ENCODE measurements around the gene PRG2. TPM values are rescaled to one million over a fixed set of nuclear protein-coding genes. Genes with fewer than 3 reads are reported as not detected.

The PRG2 gene, protein sequence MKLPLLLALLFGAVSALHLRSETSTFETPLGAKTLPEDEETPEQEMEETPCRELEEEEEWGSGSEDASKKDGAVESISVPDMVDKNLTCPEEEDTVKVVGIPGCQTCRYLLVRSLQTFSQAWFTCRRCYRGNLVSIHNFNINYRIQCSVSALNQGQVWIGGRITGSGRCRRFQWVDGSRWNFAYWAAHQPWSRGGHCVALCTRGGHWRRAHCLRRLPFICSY
- 1 to 10 TPM in 1 of 2 experiments, not detected in 1; 1.0 TPM for total RNA-seq

DNA sequence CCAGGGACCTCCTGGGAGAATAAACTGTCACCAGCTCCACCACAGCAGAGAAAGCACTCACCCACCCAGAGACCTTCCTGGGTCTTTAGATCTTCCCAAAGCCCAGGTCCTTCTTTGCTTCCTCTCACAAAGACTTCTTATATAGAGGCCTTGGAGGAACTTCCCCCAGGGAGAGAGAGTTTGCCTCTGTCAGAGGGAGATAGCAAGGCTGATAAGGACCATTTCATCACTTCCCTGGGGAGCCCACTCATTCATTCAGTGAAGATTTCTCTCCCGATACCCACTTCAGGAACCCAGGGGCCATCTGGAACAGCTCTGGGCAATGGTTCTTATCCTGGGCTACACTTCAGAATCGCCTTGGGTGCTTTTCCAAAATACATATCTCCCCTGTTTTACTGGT lies at the start of gene PRG2:
Gene PRG2 (minus strand): TSS at position 116 of the 400 bp plus-strand sequence. CDS start 706 bp downstream, outside the sequence.
- ChIA-PET POLR2A (no interaction called here), CTCF (no interaction called here)

DNA sequence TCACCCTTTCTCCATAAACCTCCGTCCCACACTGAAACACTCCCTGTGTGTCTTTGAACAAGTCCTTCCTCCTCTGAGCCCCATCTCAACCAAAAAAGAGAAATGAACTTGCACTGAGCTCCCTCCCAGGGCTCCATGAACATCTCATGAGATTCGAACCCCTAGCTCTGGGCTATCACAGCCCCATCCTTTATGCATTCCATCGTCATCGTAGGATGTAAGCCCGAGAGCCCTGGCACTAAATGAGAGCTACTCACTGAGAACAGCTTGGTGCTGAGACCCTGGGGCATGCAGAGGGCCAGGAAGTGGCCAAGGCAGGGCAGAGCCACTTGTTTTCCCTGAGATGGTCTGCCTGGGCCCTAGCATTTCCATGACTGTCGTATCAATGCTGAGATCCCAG lies 49.3 kb upstream of the PRG2 start:
- CTCF ChIA-PET, result interaction anchor here (1.5 kb wide), 1 partner anchor 18 kb away, joined by 8 read pairs; no protein-coding TSS in a partner anchor
- POLR2A ChIA-PET, result no interaction called here

DNA sequence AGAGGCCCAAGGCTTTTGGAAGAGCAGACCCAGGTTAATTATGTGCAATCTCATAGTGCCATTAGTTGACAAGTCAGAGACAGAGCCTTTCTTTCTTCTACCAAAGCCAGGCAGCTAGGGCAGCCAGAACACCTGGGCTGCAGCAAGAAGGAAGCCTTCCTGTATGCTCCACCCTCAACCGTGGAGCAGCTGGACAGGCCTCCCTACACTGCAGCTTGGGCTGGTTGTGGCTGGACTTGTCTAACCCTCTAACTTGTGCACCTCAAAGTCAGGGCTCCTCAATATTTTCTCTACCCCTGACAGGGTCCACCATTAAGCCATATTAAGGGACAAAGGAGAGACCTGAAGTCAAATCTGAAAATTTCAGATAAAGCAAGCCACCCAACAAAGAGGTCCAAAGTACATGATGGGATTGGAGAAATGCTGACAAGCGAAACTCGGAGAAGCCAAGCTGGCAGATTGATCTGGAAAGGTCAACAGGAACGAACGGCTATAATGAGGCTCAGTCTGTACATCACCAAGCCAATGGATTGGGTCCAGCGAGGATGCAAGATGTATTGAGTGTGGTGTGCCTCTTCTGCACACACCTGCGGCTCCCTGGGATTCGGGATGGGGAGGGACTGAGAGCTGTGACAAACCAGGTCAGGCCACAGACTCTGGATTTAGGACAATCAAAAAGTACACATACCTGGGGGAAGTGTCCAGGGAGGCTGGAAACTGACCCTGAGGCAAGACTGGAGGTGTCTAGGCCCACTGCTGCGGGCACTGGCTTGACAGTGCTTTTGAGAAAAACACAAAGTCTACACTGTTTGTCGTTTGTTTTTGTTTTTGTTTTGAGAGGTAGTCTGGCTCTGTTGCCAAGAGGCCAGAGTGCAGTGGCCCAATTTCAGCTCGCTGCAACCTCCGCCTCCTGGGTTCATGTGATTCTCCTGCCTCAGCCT lies 48.2 kb upstream of the PRG2 start:
- ChIA-PET CTCF (interaction anchor here (0.7 kb wide), 1 partner anchor 20 kb away, joined by 3 read pairs; no protein-coding TSS in a partner anchor), POLR2A (no interaction called here)

DNA sequence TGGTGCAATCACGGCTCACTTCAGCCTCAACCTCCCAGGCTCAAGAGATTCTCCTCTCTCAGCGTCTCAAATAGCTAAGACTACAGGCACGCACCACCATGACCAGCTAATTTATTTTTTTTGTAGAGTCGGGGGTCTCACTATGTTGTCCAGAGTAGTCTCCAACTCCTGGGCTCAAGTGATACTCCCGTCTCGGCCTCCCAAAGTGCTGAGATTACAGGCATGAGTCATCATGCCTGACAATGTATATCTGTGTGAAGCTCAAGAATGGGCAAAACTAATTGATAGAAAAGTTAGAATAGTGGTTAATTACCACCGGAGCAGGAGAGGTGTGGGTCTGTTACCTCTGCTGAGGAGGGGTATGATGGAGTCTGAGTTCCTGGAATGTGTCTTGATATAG lies 45.6 kb upstream of the PRG2 start:
- POLR2A ChIA-PET, result interaction anchor here (0.6 kb wide), 1 partner anchor 38 kb away, joined by 4 read pairs; no protein-coding TSS in a partner anchor
- CTCF ChIA-PET, result interaction anchor here (1.0 to 1.2 kb wide), 3 partner anchors 10 to 88 kb away, joined by 3 to 4 read pairs (median 4); no protein-coding TSS in a partner anchor

DNA sequence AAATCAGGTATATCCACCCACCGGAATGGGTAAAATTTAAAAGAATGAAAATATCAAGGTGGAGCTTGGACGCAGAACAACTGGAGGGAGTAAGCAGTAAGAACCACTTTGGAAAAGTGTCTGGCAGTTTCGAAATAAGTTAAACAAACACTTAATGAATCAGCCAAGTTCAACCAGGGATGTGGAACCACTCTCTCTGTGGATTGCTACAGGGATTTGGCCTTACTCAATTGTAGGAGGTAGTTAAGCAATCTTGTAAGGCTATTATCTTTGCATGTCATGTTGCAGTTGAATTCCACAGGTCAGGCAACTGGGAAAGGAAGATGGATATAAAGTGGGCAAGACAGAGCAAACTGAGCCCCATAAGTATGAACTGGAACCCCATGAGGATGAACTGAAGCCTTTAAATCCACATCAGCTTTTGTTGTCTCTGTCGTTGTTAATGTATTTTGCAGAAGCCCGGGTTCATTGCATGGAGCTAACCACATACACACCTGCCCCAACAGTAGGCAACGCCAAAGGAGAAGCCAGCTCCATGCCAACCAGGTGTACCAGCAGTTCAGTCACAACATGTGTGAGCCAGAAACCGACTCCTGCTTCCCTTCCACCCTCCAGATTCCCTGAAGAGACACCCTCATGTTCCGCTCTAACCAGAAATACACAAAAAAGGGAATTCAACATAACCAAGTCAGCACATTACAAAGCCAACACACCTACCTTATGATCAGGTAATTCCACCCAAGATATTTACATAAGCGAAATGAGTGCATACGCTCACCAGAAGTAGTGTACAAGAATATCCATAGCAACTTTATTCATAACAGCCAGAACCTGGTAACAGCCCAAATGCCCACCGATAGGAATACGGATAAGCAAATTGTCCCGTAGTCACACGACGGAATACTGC lies 44.4 kb upstream of the PRG2 start:
- ChIA-PET POLR2A (no interaction called here), CTCF (interaction anchor here (1.1 to 1.3 kb wide), 2 partner anchors 23 to 29 kb away, joined by 3 to 9 read pairs; no protein-coding TSS in a partner anchor)

DNA sequence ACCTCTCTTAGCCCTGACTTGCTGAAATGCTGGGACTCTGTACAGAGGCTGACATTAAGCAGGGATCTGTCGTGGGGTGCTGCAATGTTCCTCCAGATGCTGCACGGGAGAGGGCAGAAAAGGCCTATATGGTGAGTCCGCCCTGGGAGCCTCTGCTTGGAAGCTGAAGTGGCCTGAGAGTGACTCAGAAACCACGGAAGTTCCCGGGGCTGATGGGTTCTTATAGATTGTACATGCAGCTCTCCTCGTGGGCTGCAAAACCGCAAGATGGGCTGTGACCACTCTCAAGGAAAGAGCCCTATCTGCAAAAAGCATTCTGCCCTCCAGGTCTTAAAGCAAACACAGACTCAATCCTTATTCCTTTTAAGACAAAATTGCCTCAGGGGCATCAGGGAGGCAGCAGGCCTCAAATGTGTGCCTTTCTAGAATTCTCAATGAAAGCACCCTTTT lies 42.3 kb upstream of the PRG2 start:
- CTCF ChIA-PET, result interaction anchor here (1.0 kb wide), 1 partner anchor 26 kb away, joined by 4 read pairs; no protein-coding TSS in a partner anchor

DNA sequence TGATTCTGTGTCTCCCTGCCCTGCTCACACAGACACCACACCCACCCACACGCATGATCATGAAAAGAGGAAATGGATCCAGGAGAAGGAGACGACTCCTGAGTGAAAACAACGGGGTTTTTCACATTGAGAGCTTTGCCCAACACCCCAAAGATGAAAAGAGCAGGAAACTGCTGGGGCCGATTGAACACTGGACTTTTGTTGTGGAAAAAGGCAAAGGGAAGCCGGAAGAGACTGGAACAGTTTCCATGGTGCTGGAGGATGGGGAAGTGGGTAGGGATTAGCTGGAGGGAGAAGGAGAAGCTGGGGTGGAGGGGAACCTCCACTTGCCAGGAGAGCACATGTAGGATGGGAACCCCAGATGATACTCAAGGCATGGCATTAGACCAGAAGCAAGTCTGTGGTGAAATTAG lies 41.7 kb upstream of the PRG2 start:
- POLR2A ChIA-PET, result interaction anchor here (0.6 to 1.6 kb wide), 2 partner anchors 7 to 13 kb away, joined by 3 read pairs; no protein-coding TSS in a partner anchor
- CTCF ChIA-PET, result interaction anchor here (1.0 kb wide), 1 partner anchor 26 kb away, joined by 4 read pairs; no protein-coding TSS in a partner anchor

More for the DNA sequence above, 42.3 kb upstream of the PRG2 start:
- POLR2A ChIA-PET, result interaction anchor here (0.6 to 1.6 kb wide), 2 partner anchors 8 to 14 kb away, joined by 3 read pairs; no protein-coding TSS in a partner anchor

DNA sequence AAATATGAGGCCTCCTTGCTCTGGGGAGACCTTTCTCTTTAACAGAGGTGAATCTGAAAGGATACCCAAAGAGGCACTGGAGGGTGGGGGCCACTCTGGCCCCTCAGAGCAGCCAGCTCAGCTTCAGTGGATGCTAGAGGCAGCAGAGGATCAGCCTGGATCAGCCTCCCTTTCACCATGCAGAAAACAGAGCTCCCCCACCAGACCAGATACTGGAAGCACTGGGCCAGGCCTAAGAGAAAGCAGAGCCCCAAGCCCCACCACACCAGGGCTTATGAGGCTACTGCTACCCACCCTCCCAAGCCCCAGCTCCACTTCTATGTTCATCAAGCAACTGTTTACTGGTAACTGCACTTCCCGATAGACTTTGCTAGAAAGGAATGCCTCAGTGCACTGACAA lies 40.5 kb upstream of the PRG2 start:
- POLR2A ChIA-PET, result interaction anchor here (1.2 kb wide), 1 partner anchor 28 kb away, joined by 3 read pairs; no protein-coding TSS in a partner anchor
- CTCF ChIA-PET, result interaction anchor here (6.4 kb wide), 1 partner anchor 26 kb away, joined by 45 read pairs; no protein-coding TSS in a partner anchor

DNA sequence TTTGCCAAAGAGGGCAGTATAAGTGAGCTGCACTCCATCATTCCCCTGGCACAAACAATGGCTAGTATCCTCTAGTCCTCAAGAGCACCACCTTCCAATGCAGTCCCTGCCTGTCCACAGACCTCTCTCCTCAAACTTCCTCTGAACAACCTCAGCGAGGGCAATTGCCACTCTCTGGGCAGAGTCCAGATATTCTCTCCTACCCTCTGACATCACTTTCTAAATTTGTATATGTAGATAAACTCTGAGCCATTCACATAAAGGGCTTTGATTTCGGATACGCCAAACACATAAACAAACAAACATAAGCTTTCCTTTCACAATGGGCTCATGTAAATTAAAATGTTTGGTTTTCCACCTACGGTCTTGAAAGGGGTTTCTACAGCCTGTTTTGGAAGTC lies 39.5 kb upstream of the PRG2 start:
- POLR2A ChIA-PET, result interaction anchor here (1.2 kb wide), 1 partner anchor 27 kb away, joined by 3 read pairs; no protein-coding TSS in a partner anchor
- CTCF ChIA-PET, result interaction anchor here (6.4 kb wide), 1 partner anchor 27 kb away, joined by 45 read pairs; no protein-coding TSS in a partner anchor

DNA sequence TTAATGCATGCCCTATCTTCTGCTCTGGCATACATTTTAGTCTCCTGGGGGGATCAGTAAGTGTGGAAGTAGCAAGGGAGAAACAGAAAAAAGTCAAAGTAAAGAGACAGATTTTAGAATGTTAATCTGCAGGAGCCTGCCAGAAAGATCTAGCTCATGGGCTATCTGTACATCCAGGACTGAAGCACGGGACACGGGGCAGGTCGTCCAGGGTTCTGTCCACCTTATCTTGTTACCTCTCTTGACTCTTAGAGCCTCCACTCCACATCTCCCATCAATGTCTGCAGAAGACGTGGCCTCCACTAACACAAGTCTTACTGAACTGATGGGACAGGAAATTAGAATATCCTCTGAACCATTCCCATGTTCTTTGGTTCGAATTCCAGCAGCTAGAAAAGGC lies 38.2 kb upstream of the PRG2 start:
- CTCF ChIA-PET, result interaction anchor here (6.4 kb wide), 1 partner anchor 29 kb away, joined by 45 read pairs; no protein-coding TSS in a partner anchor
- POLR2A ChIA-PET, result no interaction called here

DNA sequence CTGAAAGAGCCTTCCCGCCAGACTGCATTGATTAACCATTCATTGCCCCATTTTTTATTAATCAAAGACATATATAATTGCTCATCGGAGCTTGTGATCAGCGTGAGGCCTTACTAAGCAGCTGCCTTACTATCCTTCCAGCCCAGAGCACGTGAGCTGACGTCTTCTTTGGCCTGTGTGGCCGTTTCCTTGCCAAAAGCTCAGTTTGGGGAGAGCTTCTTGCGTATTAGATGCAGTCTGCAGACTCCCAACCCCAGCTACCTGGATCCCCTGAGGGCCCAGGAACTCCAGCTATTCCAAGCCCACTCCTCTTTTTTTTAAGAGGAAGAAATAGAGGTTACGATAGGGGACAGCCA lies 37.3 kb upstream of the PRG2 start:
- ChIA-PET POLR2A (interaction anchor here (0.7 kb wide), 1 partner anchor 274 kb away, joined by 5 read pairs; no protein-coding TSS in a partner anchor), CTCF (interaction anchor here (0.7 to 6.4 kb wide), 4 partner anchors 30 to 140 kb away, joined by 3 to 45 read pairs (median 4); partner anchors contain the start of gene UBE2L6)

DNA sequence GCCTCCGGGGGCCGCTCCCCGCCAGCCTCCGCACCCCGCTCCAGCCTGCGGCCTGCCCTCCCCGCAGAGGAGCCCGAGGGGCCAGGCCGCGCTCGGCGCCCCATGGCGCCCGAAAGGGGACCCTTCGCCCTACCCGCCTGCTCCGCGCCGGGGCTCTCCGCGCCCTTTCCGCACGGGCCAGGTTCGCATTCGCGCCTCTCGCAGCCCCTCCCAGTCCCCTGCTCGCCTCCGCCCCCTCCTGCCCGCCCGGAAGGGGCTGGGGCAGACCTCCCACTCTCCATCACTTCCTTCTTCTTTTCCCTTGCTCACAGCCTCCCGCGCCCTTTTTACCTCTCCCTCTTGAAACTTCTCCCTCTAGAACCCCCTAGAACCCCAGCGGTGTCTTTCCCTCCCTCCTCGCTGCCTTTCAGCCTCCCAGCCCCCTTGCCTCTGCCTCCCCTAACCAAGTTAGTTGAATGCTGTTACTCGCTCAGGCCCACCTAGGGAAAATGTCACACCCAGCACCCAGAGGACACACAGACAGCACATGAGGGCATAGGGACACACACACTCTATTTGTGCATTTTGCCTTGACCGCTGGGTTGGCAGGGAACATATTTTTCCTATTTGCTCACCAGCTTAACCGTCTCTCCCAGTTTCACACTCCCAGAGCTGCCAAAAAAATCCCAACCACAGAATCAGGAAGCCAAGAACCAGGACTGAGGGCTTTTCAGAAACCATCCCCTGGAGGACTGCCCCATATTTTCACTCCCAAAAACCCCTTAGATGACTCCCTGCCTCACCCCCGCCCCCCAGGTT lies 36.7 kb upstream of the PRG2 start, which contains the start of gene SLC43A3:
Gene SLC43A3 (minus strand): TSS at position 193 of the 798 bp plus-strand sequence. CDS start 949 bp downstream, outside the sequence.
- ChIA-PET POLR2A (interaction anchor here (0.7 kb wide), 1 partner anchor 275 kb away, joined by 5 read pairs; no protein-coding TSS in a partner anchor), CTCF (interaction anchor here (0.7 to 6.4 kb wide), 5 partner anchors 30 to 141 kb away, joined by 3 to 45 read pairs (median 3); partner anchors contain the start of genes RTN4RL2 and UBE2L6)

DNA sequence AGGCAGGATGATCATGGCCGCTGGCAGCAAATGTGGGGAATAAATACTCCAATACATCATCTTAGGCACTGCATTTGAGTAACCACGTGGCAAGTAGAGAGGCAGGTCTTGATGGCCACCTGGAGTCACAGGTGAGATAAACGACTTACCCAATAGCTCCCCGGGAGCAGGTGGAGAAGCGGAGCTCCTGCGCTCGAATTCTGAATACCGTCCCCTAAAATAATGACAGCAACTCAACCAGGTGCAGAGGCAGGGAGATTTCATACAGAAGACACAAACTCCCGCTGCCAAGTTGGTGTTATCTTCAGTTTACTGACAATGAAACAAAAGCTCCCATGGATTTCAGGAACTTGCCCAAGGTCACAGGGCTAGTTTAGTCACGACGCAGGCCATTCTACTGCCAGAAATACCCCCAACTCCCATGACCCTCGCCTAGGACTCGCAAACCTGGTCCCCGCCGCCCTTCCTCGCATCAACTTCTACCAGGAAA lies 36.0 kb upstream of the PRG2 start:
- CTCF ChIA-PET, result interaction anchor here (1.4 to 6.4 kb wide), 3 partner anchors 31 to 80 kb away, joined by 3 to 45 read pairs (median 6); partner anchors contain the start of gene RTN4RL2
- POLR2A ChIA-PET, result interaction anchor here (1.3 kb wide), 1 partner anchor 32 kb away, joined by 3 read pairs; no protein-coding TSS in a partner anchor

DNA sequence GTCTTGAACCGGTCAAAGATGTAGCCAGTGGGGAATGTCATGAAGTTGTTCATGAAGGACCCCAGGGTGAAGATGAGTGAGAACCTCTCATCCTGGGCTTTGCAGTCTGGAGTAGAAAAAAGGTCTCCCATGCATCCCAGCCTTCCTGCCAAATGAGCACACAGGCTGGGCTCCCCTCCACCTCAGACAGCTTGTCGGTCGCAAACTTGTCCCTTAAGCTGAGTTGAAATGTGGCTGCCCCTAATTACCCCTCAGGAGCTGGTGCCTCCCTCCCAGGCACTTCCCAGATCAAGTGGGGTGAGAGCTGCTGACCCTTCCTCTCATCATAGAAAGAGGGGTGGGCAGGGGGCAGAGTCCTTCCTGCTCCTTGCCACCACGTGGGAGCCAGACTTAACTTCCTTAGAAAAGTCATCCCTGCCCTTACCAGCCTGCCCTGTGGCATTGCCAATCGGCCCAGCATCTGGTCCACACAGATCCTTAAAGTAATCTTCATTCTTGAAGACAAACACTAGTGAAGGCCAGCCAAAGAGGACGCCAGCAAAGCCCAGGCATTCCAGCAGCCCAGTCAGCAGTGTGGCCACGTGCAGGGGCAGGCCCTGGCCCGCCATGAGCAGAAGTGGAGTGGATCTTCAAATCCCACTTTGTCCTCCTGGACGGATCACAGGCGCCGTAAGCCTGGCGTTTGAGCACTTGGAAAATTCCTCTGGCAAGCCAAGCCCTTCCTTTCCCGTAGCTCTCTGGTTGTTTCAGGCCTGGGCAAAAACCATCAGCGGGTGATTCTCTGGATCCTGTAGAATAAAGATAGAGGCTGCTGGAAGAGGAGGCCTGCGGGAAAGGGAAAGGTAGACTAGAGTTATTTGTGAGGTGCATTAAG lies 35.4 kb upstream of the PRG2 start:
- ChIA-PET CTCF (interaction anchor here (1.4 to 6.4 kb wide), 6 partner anchors 20 to 142 kb away, joined by 3 to 45 read pairs (median 6); partner anchors contain the start of genes RTN4RL2 and UBE2L6), POLR2A (interaction anchor here (1.3 to 2.3 kb wide), 4 partner anchors 18 to 33 kb away, joined by 3 to 21 read pairs (median 8); no protein-coding TSS in a partner anchor)

DNA sequence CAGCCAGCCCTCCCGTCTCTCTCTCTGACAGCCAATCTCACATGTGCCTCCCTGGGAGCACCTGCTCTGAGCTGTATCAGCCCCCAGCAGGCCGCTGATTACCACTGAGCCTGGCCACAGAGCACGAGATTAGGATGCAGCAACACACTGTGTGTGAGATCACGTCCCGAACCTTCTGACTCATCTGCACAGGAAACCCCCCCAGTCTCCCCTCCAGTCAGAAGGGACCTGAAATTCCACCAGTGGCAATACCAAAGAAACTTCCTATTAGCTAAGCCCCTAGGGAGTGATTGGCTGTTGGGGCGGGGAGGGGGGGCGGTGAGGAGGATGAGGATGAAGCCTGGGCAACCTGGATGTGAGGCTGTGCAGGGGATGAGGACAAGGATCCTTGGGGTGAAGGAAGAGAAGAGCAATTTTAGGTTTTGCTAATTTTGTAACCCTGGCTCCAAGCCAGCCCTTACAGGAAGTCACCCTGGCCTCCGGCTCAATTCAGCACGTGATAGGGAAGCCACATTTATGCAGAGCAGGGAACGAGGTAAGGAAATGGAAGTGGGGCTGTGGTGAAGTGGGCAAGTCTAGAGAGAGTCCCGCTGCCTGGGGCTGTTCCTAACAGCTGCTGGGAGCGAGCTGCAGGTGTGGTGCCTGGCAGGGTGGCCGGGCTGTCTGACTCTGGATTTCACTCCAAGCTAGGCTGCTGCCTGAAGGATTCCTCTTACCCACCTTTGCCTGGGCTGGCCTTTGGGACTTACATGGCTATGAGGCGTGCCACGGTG lies 34.5 kb upstream of the PRG2 start:
- POLR2A ChIA-PET, result interaction anchor here (0.5 to 2.3 kb wide), 8 partner anchors 8 to 175 kb away, joined by 3 to 21 read pairs (median 5); no protein-coding TSS in a partner anchor
- CTCF ChIA-PET, result interaction anchor here (1.1 to 6.4 kb wide), 5 partner anchors 19 to 143 kb away, joined by 3 to 45 read pairs (median 7); partner anchors contain the start of gene UBE2L6

Data from activated CD8-positive, alpha-beta memory T cell treated with anti-CD3 and anti-CD28 coated beads for 36 hours (primary cell).